Measurements from ENCODE around the gene EGLN2. TPM values are rescaled to one million over a fixed set of nuclear protein-coding genes. Genes with fewer than 3 reads are reported as not detected.
"Not testable (repeated sequence)": the region's sequence is repeated elsewhere in the genome, so short reads cannot be mapped to it uniquely, and the experiment has no call there.

EGLN2 gene
- total RNA-seq, 1 donor from 2014 or later, result 146 TPM

GRCh38 chr19:40827386-40828247 lies 28.6 kb downstream of the EGLN2 start:
- Mint-ChIP-seq H3K27ac (ENCODE audit: unreplicated experiment) (no peak overlapping the region), H3K36me3 (ENCODE audit: low read depth, unreplicated experiment) (peaks cover 10% of the 10 kb centered on the region), H3K4me1 (ENCODE audit: unreplicated experiment) (peaks cover 12% of the 10 kb centered on the region), H3K9me3 (ENCODE audit: unreplicated experiment) (no peaks in the 10 kb centered on the region), H3K4me3 (ENCODE audit: unreplicated experiment) (peak overlapping the region; percentile 8), H3K27me3 (ENCODE audit: unreplicated experiment) (peaks cover 9% of the 10 kb centered on the region)
- no peak for DNase-seq (ENCODE audit: low spot score)
- TF ChIP-seq CTCF (IDR thresholded peaks at IDR 0.05; ENCODE audit: unreplicated experiment), result no peak

GRCh38 chr19:40829205-40829604 lies 30.2 kb downstream of the EGLN2 start:
- Mint-ChIP-seq H3K9me3 (ENCODE audit: unreplicated experiment) (no peaks in the 10 kb centered on the region), H3K27me3 (ENCODE audit: unreplicated experiment) (peaks cover 8% of the 10 kb centered on the region), H3K4me3 (ENCODE audit: unreplicated experiment) (no peak overlapping the region), H3K4me1 (ENCODE audit: unreplicated experiment) (no peaks in the 10 kb centered on the region), H3K27ac (ENCODE audit: unreplicated experiment) (no peak overlapping the region), H3K36me3 (ENCODE audit: low read depth, unreplicated experiment) (peaks cover 10% of the 10 kb centered on the region)
- no peak for DNase-seq (ENCODE audit: low spot score)
- TF ChIP-seq CTCF (IDR thresholded peaks at IDR 0.05; ENCODE audit: unreplicated experiment), result no peak

DNA sequence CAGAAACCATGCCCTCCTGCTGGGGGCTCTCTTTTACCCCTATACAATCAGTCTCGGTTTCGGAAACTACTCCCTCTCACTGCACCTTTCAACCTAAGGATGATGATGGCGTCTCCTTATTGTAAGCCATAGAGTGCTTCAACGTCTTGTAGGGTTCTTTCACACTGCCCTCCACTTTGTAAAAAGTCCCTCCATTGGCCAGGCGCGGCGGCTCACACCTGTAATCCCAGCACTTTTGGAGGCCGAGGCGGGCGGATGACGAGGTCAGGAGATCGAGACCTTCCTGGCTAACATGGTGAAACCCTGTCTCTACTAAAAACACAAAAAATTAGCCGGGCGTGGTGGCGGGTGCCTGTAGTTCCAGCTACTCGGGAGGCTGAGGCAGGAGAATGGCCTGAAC lies 31.8 kb downstream of the EGLN2 start:
- not testable (repeated sequence) for H3K4me1 Mint-ChIP-seq (ENCODE audit: unreplicated experiment); H3K27ac Mint-ChIP-seq (ENCODE audit: unreplicated experiment); H3K4me3 Mint-ChIP-seq (ENCODE audit: unreplicated experiment); DNase-seq (ENCODE audit: low spot score); H3K9me3 Mint-ChIP-seq (ENCODE audit: unreplicated experiment); H3K27me3 Mint-ChIP-seq (ENCODE audit: unreplicated experiment)
- H3K36me3 Mint-ChIP-seq (ENCODE audit: low read depth, unreplicated experiment), result peaks cover 10% of the 10 kb centered on the region

- Mint-ChIP-seq H3K4me1 (ENCODE audit: unreplicated experiment) (no peaks in the 10 kb centered on the region), H3K27me3 (ENCODE audit: unreplicated experiment) (peaks cover 5% of the 10 kb centered on the region), H3K27ac (ENCODE audit: unreplicated experiment) (no peak overlapping the region), H3K9me3 (ENCODE audit: unreplicated experiment) (no peaks in the 10 kb centered on the region), H3K36me3 (ENCODE audit: low read depth, unreplicated experiment) (peaks cover 7% of the 10 kb centered on the region), H3K4me3 (ENCODE audit: unreplicated experiment) (no peak overlapping the region)
- no peak for DNase-seq (ENCODE audit: low spot score)
- TF ChIP-seq CTCF (IDR thresholded peaks at IDR 0.05; ENCODE audit: unreplicated experiment), result no peak
Observed at GRCh38 chr19:40831502-40832430, 32.8 kb downstream of the EGLN2 start.

DNA sequence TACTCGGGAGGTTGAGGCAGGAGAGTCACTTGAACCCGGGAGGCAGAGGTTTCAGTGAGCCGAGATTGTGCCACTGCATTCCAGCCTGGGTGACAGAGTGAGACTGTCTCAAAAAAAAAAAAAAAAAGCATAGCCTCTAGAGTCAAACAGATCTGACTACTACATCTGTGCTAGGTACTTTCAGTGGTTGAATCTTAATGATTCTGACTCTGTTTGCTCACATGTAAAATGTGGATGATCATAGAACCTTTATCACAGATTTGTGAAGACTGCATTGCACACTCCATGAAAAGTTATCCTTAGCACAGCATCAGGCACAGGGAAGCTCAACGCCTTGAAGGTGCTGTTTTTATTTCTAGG lies 33.4 kb downstream of the EGLN2 start:
- not testable (repeated sequence) for DNase-seq (ENCODE audit: low spot score); H3K4me1 Mint-ChIP-seq (ENCODE audit: unreplicated experiment); H3K36me3 Mint-ChIP-seq (ENCODE audit: low read depth, unreplicated experiment); H3K9me3 Mint-ChIP-seq (ENCODE audit: unreplicated experiment); H3K27ac Mint-ChIP-seq (ENCODE audit: unreplicated experiment); H3K4me3 Mint-ChIP-seq (ENCODE audit: unreplicated experiment); H3K27me3 Mint-ChIP-seq (ENCODE audit: unreplicated experiment)

GRCh38 chr19:40833728-40834533 lies 34.9 kb downstream of the EGLN2 start:
- not testable (repeated sequence) for DNase-seq (ENCODE audit: low spot score); H3K36me3 Mint-ChIP-seq (ENCODE audit: low read depth, unreplicated experiment); H3K4me3 Mint-ChIP-seq (ENCODE audit: unreplicated experiment); H3K4me1 Mint-ChIP-seq (ENCODE audit: unreplicated experiment); H3K27ac Mint-ChIP-seq (ENCODE audit: unreplicated experiment); H3K27me3 Mint-ChIP-seq (ENCODE audit: unreplicated experiment); H3K9me3 Mint-ChIP-seq (ENCODE audit: unreplicated experiment)
